VCaP (cell line): Measurements from ENCODE around the gene PTPN3.

Experiments used
- H3K27ac ChIP-seq: fragments of 450-650 bp; 2 replicates; pipeline ENCODE4 v1.5.1; 2017
- CTCF ChIP-seq: fragments of 450-650 bp; conservative IDR thresholded peaks from 2 replicates; pipeline ENCODE4 v1.5.1; 2017; ENCODE audit warnings: mild to moderate bottlenecking, moderate library complexity

PTPN3 gene

DNA sequence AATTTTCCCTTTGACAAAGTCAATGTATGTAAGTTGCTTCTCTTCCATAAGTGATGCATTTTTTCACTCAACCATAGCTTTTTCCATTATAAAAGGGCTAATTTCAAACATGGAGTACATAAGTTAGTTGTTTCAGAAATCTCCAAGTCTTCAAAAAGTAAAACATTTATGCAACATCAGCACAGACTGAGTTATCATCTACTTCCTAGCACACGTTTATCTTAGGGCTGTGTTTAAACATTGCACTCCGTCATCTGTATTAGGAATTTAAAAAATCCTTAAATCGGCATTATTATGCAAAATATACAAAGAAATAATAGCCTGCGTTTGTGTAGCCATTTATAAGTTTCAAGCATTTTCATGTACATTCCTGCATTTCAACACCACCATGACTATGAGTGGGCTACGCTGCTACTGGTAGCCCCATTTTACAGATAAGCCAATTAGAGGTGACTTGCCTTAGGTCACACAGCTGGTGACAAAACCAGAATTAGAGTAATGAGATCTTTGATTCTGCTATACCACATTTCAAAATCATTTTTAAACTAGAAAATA lies 43.4 kb downstream of the PTPN3 start:
- TF ChIP-seq CTCF: no peak
- H3K27ac ChIP-seq: peak overlapping the region; percentile 51

DNA sequence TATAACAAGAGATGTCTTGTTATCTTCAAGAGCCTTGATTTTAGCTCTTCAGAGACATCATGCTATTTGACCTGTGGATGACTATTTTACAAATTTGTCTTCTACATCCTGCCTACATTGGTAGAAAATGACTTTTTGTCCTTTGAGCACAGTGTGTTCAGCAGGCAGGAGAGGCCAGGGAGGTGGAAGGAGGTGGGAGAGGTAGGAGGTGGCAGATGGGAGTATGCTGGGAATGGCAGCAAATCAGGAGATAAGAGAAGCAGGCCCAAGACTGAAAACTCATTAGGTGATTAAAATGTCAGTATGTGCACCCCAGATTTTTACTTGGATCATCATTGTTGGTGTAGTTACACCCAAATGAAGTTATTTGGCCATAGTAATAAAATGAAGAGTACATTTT lies 44.1 kb downstream of the PTPN3 start:
- H3K27ac ChIP-seq: peak overlapping the region; percentile 51
- TF ChIP-seq CTCF: no peak

GRCh38 chr9:109453210-109453842 lies 44.8 kb downstream of the PTPN3 start:
- H3K27ac ChIP-seq: peak overlapping the region; percentile 51
- TF ChIP-seq CTCF: no peak

GRCh38 chr9:109452761-109453160 lies 45.3 kb downstream of the PTPN3 start:
- no peak for TF ChIP-seq CTCF

GRCh38 chr9:109451311-109452025 lies 46.6 kb downstream of the PTPN3 start:
- peak; percentile 66 for TF ChIP-seq CTCF
- H3K27ac ChIP-seq: no peak overlapping the region

More at GRCh38 chr9:109452761-109453160, 45.3 kb downstream of the PTPN3 start:
- H3K27ac ChIP-seq: peak overlapping the region; percentile 51

- no peak overlapping the region for H3K27ac ChIP-seq
Observed at GRCh38 chr9:109450346-109450745, 47.8 kb downstream of the PTPN3 start.

More at GRCh38 chr9:109450346-109450745, 47.8 kb downstream of the PTPN3 start:
- no peak for TF ChIP-seq CTCF
